GM12872 (cell line): Measurements from ENCODE around the gene CHD9.

Experiments
- CTCF ChIP-seq: IDR thresholded peaks from 3 replicates; pipeline ENCODE4 v1.5.1; 2011; ENCODE audit warnings: low read depth, mild to moderate bottlenecking, low read length, moderate library complexity; ENCODE audit not compliant: insufficient read depth

The CHD9 gene

GRCh38 chr16:53082509-53082908 is 27.7 kb downstream of the CHD9 start:
- no peak for TF ChIP-seq CTCF

GRCh38 chr16:53083119-53083518 is 28.3 kb downstream of the CHD9 start:
- TF ChIP-seq CTCF, result no peak

GRCh38 chr16:53084141-53084541 is 29.4 kb downstream of the CHD9 start:
- TF ChIP-seq CTCF, result no peak

- TF ChIP-seq CTCF, result no peak
Observed at GRCh38 chr16:53084746-53085334, 30.0 kb downstream of the CHD9 start.

GRCh38 chr16:53085369-53085843 is 30.6 kb downstream of the CHD9 start:
- no peak for TF ChIP-seq CTCF

- TF ChIP-seq CTCF, result no peak
Observed at GRCh38 chr16:53085931-53086421, 31.2 kb downstream of the CHD9 start.

GRCh38 chr16:53087101-53087500 is 32.3 kb downstream of the CHD9 start:
- TF ChIP-seq CTCF, result no peak
